Measurements from ENCODE around the gene PDYN.

PDYN gene

GRCh38 chr20:1950836-1951235 lies 43.0 kb downstream of the PDYN start:
- TF ChIP-seq ZFX (IDR thresholded peaks at IDR 0.05) (no peak), CTCF (conservative IDR thresholded peaks at IDR 0.05) (no peak)
- no peak overlapping the region for H3K27ac ChIP-seq

GRCh38 chr20:1949347-1950100 lies 44.3 kb downstream of the PDYN start:
- no peak overlapping the region for H3K27ac ChIP-seq
- TF ChIP-seq ZFX (IDR thresholded peaks at IDR 0.05) (no peak), CTCF (conservative IDR thresholded peaks at IDR 0.05) (no peak)

- no peak for TF ChIP-seq CTCF (conservative IDR thresholded peaks at IDR 0.05)
- no peak for TF ChIP-seq ZFX (IDR thresholded peaks at IDR 0.05)
- no peak overlapping the region for H3K27ac ChIP-seq
Observed at GRCh38 chr20:1947535-1947846, 46.4 kb downstream of the PDYN start.

GRCh38 chr20:1946762-1947534 lies 46.9 kb downstream of the PDYN start:
- no peak for TF ChIP-seq CTCF (conservative IDR thresholded peaks at IDR 0.05)
- TF ChIP-seq ZFX (IDR thresholded peaks at IDR 0.05), result no peak
- H3K27ac ChIP-seq, result no peak overlapping the region

GRCh38 chr20:1946442-1946761 lies 47.5 kb downstream of the PDYN start:
- no peak overlapping the region for H3K27ac ChIP-seq
- TF ChIP-seq ZFX (IDR thresholded peaks at IDR 0.05), result no peak
- no peak for TF ChIP-seq CTCF (conservative IDR thresholded peaks at IDR 0.05)

- no peak overlapping the region for H3K27ac ChIP-seq
- TF ChIP-seq ZFX (IDR thresholded peaks at IDR 0.05) (no peak), CTCF (conservative IDR thresholded peaks at IDR 0.05) (no peak)
Observed at GRCh38 chr20:1945660-1946059, 48.2 kb downstream of the PDYN start.

GRCh38 chr20:1945134-1945618 lies 48.7 kb downstream of the PDYN start:
- no peak overlapping the region for H3K27ac ChIP-seq
- TF ChIP-seq CTCF (conservative IDR thresholded peaks at IDR 0.05), result no peak
- no peak for TF ChIP-seq ZFX (IDR thresholded peaks at IDR 0.05)

Data from C4-2B (cell line).